T-helper 9 cell (primary cell): ENCODE results near the gene TUBB1.
A peak's percentile ranks its signal among the peaks of the same experiment; 100 is the strongest.
"Not testable (repeated sequence)": the region's sequence is repeated elsewhere in the genome, so short reads cannot be mapped to it uniquely, and the experiment has no call there.

Experiments used
- DNase-seq: peaks from one replicate; pipeline ENCODE4 v3.0.0-alpha.2; 2020
- total RNA-seq, 2 donors: gene quantifications; one replicate each; lab custom pipeline; 2026; lab: John Stamatoyannopoulos, UW

Gene TUBB1
- total RNA-seq = 0 reads per million in 2 donors

DNA sequence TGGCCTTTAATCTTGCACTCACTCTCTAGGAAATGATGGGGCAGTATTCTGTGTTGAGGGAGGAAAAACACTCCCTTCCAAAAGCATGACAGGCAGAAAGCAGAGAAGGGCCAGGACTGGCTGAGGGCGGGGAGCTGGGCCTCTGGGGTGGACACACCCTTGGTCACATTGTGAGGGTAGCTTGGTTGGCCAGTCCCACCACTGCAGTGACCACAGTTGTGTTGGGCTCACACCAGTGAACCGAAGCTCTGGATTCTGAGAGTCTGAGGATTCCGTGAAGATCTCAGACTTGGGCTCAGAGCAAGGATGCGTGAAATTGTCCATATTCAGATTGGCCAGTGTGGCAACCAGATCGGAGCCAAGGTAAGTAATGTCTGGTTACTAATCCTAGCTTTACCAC lies at the start of gene TUBB1:
Gene TUBB1, plus strand, starts transcription at position 213 of the 400 bp plus-strand sequence. Its CDS starts 94 bp downstream, at position 307.
- no peak for DNase-seq

DNA sequence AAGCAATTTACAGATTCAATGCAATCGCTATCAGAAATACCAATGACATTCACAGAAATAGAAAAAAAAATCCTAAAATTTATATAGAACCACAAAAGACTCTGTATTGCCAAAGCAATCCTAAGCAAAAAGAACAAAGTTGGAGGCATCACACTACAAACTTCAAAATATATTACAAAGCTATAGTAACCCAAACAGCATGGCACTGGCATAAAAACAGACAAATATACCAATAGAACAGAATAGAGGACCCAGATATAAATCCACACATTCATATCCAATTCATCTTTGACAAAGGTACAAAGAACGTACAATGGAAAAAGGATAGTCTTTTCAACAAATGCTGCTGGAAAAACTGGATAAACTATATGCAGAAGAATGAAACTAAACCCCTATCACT lies 49.8 kb upstream of the TUBB1 start:
- no peak for DNase-seq

DNA sequence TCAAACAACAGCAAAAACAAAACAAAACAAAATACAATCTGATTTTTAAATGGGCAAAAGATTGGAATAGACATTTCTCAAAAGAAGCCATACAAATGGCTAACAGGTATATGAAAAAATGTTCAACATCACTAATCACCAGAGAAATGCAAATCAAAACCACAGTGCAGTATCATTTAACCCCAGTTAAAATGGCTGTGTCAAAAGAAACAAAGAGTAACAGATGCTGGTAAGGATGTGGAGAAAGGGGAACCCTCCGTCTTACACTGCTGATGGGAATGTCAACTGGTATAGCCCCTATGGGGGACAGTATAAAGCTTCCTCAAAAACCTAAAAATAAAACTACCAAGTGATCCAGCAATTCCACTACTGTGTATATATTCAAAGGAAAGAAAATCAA lies 49.1 kb upstream of the TUBB1 start:
- no peak for DNase-seq

DNA sequence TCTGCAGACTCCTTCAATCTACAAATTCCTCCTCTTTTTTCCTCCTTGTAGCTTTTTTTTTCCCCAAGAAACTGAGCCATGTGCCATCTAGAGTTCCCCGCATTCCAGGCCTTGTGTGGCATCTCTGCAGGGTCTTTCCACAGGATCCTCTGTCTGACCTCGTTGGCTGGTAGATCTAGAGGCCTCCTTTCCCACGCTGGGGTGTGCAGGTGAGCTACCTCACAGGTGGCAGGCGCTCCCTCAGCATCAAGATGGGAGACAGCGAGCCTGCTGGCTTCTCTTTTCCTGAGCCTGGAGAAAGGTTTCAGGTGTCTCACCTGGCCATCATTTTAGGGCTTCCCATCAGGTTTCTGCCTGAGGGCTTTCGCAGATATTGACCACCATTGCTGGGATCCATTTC lies 47.8 kb upstream of the TUBB1 start:
- no peak for DNase-seq

DNA sequence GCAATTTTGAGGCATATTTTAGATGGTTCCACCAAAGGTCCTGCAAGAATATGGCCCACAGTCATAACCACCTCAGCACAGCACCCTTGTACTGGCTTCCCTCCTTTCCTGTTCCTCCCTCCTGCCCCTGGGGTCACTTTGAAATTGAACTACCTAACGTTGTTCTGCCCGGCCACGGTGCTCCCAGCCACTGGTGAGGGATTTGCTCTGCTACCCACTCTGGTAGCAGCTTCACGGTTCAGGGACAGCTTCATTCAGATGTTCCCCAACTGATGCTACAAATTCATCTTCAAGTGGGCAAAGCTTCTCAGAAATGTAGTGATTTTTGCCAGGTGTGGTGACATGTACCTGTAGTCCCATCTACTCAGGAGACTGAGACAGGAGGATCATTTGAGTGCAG lies 46.0 kb upstream of the TUBB1 start:
- DNase-seq = no peak

DNA sequence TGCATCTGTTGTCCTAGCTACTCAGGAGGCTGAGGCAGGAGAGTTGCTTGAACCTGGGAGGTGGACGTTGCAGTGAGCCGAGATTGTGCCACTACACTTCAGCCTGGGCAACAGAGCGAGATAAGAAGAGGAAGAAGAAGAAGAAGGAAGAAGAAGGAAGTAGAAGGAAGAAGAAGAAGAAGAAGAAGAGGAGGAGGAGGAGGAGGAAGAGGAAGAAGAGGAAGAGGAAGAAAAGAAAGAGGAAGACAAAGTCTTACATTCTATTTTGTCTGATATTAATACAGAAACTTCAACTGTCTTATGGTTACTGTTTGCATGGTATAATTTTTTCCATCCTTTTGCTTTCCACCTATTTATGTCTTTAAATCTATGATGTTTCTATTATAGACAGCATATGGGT lies 45.4 kb upstream of the TUBB1 start:
- no peak for DNase-seq

DNA sequence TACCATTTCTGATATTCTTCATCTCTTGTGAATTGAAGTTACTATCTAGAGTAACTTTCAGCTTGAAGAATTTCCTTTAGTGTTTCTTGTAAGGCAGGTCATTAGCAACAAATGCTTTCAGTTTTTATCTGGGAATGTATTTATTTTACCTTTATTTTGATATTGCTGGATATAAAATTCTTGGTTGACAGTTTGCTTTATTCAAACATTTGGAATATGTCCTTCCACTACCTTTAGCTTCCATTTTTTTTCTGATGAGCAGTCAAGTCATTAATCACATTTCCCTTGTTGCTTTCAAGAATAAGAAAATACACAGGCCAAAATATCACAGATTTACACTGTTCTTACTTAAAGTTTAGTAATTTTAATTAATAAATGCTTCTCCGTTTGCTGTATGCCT lies 43.9 kb upstream of the TUBB1 start:
- no peak for DNase-seq

DNA sequence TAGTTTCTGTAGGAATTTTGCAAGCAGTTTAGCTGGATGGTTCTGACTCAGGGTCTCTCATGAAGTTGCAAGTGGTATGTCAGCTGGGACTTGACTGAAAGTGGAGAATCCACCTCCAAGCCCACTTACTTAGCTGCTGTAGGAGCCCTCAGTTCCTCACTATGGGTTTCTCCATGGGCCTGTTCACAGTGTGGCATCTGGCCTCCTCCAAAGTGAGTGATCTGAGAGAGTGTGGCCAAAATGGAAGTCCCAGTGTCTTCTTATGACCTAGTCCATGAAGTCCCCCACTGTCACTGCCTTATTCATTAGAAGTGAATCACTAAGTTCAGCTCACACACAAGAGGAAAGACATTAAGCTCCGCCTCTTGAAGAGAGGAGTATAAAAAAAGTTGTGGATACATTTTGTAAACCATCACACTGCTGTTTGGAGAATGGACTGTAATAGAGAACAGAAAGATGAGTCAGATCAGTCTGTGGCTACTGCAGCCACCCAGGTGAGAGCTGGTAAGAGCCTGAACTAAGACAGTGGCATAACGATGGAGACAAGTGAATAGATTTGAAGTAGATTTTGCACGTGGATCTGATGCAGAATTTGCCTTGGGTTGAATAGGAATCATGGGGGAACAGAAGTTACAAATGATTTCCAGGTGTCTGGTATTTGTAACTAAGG lies 43.0 kb upstream of the TUBB1 start:
- DNase-seq = no peak

DNA sequence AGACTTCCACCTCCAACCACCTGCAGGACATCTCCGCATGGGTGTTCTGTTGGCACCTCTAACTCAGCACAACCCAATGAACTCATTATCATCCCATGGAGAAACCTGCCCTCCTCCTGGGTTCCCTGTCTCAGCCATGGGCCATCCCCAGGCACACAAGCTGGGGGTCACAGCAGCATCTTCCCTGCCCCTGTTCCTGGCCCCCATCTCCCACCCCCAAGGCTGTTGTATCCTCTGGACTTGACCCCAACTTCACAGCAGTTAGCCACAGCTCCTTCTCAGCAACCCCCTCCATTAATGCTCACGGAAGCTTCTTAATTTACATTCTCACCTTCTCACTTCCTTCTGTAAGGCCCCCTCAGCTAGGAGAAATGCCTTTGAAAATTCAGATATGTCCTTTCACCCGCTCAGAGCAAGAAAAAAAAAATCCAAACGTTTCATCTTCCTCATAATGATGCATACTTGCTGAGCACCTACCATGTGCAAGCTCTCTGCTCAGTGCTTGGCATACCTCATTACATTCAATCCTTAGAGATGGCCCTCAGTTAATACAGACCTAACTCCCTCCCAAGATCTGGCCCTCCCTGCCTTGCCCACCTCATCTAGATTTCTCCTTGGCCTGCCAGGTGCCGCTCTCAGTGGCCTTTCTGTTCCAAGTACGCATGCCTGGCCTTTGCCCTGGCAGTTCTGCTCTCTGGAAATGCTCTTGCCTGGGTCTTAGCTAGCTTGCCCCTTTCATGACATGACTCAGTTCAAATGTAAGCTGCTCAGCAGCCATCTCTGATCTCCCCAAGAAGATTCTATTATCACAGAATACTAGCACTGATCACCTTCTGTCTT lies 40.7 kb upstream of the TUBB1 start:
- no peak for DNase-seq

DNA sequence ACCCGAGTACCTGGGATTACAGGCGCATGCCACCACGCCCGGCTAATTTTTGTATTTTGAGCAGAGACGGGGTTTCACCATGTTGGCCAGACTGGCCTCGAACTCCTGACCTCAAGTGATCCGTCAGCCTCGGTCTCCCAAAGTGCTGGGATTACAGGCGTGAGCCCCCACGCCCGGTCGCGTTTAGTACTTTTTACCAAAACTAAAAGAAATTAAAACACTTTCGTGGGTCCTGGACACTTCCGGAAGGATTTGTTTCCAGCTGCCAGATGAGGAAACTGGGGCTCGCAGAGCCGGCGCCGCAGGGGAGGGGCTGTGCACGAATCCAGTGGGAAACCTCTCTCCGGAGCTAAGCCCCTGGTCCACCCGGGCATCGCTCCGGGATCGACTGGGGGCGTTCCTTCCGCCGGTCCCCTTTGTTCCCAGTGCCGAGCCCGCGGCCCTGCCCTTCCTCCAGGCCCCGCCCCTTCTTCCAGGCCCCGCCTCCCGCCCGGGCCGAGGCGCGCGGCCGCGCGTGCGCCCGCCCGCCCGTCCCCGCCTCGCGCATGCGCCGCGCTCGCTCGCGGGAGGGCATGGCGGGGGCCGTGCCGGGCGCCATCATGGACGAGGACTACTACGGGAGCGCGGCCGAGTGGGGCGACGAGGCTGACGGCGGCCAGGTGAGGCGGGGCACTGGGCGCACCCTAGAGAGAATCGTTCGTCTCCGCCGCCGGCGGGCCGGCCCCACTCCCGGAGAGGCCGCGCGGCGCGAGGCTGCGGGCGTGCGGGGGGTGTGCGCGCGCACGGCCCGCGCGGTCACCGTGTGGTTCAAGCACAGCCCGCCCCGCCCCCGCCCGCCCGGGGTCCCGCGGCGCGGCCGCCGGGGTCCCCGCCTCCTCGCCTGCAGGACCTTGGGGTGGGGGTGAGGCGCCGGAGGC lies 38.3 kb upstream of the TUBB1 start, which contains the start of gene NELFCD:
Gene NELFCD, plus strand, starts transcription at position 546 of the 917 bp plus-strand sequence. Its CDS starts 54 bp downstream, at position 600.
- peak; percentile 90 for DNase-seq

DNA sequence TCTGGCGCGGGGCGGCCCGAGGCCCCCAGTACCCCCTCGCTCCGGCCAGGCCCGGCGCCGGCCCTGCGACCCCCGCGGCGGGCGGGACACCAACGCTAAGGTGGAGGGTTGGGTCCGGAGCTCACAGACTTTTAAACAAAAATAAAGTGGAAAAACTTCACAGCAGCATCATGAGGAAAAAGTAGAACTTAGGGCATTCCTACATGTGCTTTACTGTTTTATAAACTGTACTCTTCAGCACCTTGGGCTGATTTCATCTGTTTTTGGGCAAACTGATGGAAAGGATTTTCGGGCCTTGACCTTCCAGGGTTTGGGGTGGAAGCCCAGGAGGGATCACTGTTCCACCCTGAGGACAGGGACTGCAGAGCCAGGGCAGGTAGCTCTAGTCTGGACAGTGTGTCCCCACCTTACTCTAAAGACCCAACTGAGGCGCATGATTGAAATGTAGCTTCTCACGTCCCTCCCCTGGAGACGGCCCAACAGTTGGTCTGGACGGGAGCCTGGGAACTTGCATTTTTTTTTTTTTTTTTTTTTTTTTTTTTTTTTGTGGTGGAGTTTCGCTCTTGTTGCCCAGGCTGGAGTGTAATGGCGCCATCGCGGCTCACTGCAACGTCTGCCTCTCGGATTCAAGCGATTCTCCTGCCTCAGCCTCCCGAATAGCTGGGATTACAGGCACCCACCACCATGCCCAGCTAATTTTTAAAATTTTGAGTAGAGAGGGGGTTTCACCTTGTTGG lies 37.4 kb upstream of the TUBB1 start:
- DNase-seq = no peak

DNA sequence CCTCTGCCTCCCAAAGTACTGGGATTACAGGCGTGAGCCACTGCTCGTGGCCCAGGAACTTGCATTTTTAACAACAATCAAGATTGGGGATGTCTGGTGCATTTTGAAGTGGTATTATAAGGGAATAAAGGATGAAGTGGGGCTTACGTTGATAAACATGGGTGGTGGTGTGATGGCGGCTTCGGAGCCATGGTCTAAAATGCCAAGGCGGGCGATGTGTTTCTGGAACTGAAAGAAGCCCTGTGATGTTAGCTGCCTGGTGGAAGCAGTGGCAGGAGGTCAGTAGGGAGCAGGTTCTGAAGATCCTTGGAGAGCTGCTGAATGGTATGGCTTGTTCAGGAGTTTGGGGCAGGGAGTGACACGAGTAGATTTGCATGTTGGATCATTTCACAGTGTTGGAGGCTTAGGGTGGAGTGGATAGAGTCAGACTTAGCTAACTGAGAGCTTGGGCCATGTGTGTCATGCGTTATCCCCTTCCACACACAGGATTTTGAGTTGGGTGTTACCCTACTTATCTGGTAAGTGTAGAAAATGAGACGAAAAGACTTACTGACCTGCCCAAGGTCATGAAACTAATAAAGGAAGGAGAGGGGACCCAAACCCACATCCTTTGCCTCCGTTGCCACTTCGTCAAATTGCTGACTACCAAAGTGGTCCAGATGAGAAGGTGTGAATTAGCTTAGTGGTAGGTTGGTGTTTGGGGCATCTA lies 36.7 kb upstream of the TUBB1 start:
- DNase-seq = no peak

DNA sequence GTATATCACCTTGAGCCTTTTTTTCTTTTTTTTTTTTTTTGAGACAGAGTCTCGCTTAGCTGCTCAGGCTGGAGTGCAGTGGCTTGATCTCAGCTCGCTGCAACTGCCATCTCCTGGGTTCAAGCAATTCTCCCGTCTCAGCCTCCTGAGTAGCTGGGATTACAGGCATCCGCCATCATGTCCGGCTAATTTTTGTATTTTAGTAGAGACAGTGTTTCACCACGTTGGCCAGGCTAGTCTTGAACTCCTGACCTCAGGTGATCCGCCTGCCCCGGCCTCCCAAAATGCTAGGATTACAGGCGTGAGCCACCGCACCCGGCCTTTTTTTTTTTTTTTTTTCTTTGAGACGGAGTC lies 36.1 kb upstream of the TUBB1 start:
- DNase-seq = not testable (repeated sequence)

DNA sequence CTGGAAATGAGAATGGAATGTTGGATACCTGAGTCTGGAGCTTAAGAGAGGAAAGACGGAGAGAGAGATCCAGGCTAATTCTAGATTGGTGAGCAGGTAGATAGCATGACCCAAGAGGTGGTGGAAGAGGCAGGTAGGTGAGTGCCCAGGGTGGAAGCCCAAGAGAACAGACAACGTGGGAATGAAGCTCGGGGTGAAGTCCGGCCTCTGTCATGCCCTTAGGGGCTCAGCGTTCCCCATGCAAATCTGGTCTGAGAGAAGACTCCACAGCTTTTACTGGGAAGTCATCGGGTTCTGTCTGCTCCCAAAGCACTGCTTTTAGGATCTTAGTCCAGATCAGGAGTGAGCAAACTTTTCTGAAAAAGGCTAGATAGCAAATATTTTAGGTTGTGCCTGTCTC lies 34.5 kb upstream of the TUBB1 start:
- no peak for DNase-seq

DNA sequence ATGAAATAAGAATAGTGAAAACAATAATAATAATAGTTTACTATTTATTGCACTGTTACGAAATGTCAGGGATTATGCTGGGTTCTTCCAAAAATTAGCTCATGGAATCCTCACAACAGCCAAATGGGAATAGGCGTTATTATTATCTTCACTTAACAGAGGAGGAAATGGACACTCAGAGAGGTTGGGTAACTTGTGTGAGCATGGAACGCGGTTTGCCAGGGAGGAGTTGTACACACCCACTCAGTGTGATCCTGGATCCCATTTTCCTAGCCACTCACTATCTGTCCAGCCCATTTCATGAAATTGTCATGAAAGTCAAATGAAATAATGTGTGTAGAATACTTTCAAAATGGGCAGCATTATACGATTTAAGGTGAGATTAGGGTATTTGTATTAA lies 33.6 kb upstream of the TUBB1 start:
- no peak for DNase-seq

DNA sequence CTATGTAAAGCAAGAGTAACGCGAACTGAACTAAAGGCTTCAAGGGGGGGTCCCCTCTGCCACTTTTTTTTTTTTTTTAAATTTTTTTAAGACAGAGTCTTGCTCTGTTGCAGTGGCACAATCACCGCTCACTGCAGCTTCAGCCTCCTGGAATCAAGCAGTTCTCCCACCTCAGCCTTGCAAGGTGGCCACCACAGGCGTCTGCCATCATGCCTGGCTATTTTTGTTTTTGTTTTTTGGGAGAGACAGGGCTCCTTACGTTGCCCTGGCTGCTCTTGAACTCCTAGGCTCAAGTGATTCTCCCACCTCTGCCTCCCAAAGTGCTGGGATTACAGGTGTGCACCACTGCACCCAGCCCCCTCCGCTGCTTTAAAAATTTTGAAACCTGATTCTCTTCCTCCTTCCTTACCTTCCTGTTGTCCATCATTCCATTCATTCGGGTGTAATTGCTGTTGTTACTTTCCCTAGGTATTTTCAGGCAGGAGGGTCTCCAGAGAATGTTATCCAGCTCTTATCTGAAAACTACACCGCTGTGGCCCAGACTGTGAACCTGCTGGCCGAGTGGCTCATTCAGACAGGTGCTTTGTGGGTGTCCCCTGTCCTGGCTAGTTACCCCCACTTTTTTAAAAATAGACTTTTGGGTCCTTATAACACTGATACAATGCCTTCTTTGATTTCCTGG lies 32.8 kb upstream of the TUBB1 start:
- DNase-seq = no peak

DNA sequence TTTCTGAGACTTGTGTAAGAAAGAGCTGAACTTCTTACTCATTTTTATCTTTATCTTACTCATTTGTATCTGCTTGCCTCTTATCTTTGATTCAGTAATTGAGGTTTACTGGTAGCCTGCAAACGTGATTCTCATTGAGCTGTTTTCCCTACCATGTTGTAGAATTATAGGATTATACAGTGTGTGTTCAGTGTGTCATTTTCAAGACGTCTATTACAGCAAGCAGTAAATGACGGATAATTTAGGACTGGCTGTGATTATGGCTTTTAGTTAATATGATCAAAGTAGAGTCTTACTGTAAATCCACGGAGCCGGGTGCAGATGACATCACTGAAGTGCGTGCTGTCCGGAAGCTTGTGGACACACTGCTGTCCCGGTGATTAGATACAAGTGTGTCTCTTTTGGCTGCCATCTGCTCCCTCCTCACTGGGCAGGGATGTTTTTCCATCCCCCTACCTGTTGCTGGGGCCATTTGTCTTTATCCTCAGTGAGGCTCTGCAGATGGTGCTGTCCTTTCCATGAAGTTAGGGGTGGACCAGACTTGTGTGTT lies 32.2 kb upstream of the TUBB1 start:
- no peak for DNase-seq

DNA sequence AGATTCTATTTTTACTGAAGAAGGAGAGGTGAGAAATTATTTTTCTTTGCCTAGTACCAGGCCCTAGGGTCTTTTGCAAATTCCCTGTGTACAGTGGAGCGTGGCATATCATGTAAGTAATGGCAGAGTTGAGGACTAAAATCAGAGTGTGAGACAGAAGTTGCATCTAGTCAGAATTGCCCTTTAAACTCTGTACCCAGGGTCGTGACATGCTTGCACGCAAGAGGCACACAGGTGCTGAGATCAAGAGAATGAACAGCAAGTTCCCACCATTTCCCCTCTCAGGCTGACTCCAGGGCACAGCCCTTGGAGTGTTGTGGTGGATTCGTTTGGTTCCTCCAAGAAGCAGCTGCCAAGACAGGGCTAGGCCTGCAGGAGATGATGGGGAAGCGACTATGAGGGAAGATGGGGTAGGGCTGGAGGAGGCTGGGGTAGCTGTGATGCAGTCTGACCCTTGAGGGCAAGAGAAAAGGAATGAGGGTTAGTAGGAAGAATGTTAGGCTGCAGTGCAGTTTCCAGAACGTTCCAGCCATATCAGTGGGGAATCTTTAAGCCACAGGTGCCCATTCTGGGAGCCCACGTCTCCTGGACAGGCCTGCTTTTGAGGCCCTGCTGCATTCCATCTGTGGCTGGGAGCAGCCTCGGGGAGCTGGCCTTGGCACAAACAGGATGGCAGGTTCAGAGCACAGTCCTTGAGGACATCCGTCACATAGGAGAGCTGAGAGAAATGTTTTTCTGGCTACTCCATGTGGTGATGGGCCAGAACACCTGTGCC lies 31.3 kb upstream of the TUBB1 start:
- no peak for DNase-seq

DNA sequence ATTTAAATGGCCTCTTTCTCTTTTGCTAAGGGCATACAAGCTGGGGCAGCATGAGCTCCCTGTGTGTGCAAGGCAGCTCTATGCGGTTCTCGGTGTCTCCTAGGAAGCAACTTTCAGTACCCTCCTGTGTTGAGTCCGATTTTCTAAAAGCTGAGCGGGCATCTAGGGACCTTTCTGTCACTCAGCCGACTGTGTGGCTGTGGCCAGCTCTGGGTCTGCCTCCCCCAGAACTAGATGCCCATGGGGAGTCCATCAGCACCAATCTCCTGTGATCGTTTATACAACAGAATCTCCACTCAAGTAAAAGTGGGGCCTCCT lies 30.7 kb upstream of the TUBB1 start:
- no peak for DNase-seq

DNA sequence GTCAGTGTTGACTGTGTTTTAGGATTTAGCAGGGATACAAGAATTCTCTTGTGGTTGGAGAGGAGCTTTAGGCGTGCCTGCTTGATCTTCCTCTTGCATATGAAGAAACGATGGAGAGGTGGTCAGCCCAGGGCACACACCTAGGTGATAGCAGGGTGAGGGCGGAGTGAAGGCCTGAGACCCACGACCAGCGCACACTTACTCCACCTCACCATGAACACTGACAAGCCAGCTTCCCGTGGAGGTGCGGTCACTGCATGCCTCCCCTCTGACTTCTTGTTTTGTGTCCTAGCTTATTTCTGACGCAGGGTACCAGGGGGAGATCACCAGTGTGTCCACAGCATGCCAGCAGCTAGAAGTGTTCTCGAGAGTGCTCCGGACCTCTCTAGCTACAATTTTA lies 30.0 kb upstream of the TUBB1 start:
- no peak for DNase-seq
